Panc1 (cell line): ENCODE results near the gene PDE4B. TPM values are rescaled to one million over a fixed set of nuclear protein-coding genes. Genes with fewer than 3 reads are reported as not detected.

Experiments used
- ATAC-seq: fragments of 200-7000 bp; cut with Tn5 transposase; 2 replicates; pipeline ENCODE4 v1.9.1; 2020; ENCODE audit warnings: mild to moderate bottlenecking, moderate library complexity
- BruUV-seq: library from RNA; stranded (reverse); fragments of 400-500 nt; replicated peaks from 2 replicates; lab custom pipeline; 2021; lab: Mats Ljungman, UMichigan
- CTCF ChIA-PET: fragments of 300-600 bp; sonication (Branson Sonifier 250); formaldehyde crosslinking; loops from one replicate; lab custom pipeline; 2022; ENCODE audit warnings: antibody characterized with exemption; lab: Charles Lee
- POLR2A ChIA-PET: fragments of 300-600 bp; sonication (Branson Sonifier 250); formaldehyde crosslinking; loops from one replicate; lab custom pipeline; 2022; ENCODE audit warnings: antibody characterized with exemption; lab: Charles Lee
- DNase-seq: peaks from one replicate; pipeline ENCODE4 v3.0.0-alpha.2; 2010; ENCODE audit warnings: low read depth, low spot score
- H3K27ac ChIP-seq: 2 replicates; pipeline ENCODE4 v1.5.1; 2011; ENCODE audit warnings: mild to moderate bottlenecking, low read length, inconsistent platforms
- H3K27me3 ChIP-seq: fragments of 200-500 bp; sonication (Bioruptor generic); 2 replicates; pipeline ENCODE4 v1.6.0; 2014; ENCODE audit warnings: low read length, inconsistent platforms; ENCODE audit not compliant: control insufficient read depth, insufficient read depth
- H3K36me3 ChIP-seq: fragments of 200-500 bp; sonication (Bioruptor generic); 2 replicates; pipeline ENCODE4 v1.5.1; 2014; ENCODE audit warnings: inconsistent platforms, mild to moderate bottlenecking, low read length, moderate library complexity; ENCODE audit not compliant: control insufficient read depth, insufficient read depth
- H3K4me1 ChIP-seq: 2 replicates; pipeline ENCODE4 v1.5.1; 2011; ENCODE audit warnings: inconsistent platforms, mild to moderate bottlenecking, low read length, moderate library complexity; ENCODE audit not compliant: control insufficient read depth, insufficient read depth
- H3K4me3 ChIP-seq, 2 experiments: 2 replicates each; pipeline ENCODE4 v1.5.1; 2011 to 2012; ENCODE audit warnings: low read depth in 2 of 2, low read length in 2 of 2, mild to moderate bottlenecking in 2 of 2, inconsistent platforms in 1 of 2, moderate library complexity in 1 of 2
- H3K9me3 ChIP-seq: fragments of 200-500 bp; sonication (Bioruptor generic); 2 replicates; pipeline ENCODE4 v1.5.1; 2014; ENCODE audit warnings: low read depth, mild to moderate bottlenecking, inconsistent platforms, low read length, moderate library complexity; ENCODE audit not compliant: control insufficient read depth, insufficient read depth
- CTCF ChIP-seq: fragments of 450-650 bp; IDR thresholded peaks from 2 replicates; pipeline ENCODE4 v1.5.1; 2017; ENCODE audit warnings: mild to moderate bottlenecking
- POLR2AphosphoS5 ChIP-seq: IDR thresholded peaks from 2 replicates; pipeline ENCODE4 v1.6.1; 2012; ENCODE audit warnings: mild to moderate bottlenecking, low read depth, low read length, moderate library complexity
- REST ChIP-seq, 2 experiments: IDR thresholded peaks; 2 replicates each; pipeline ENCODE4 v1.6.1; 2011 to 2012; ENCODE audit warnings: low read depth in 2 of 2, control low read depth in 1 of 2, low read length in 1 of 2, mild to moderate bottlenecking in 1 of 2, moderate library complexity in 1 of 2; ENCODE audit not compliant: insufficient read depth in 1 of 2
- SIN3A ChIP-seq: IDR thresholded peaks from 2 replicates; pipeline ENCODE4 v1.6.1; 2012; ENCODE audit warnings: low read depth, mild to moderate bottlenecking, low read length, moderate library complexity, borderline replicate concordance; ENCODE audit not compliant: insufficient read depth
- TCF7L2 ChIP-seq: IDR thresholded peaks from 2 replicates; pipeline ENCODE4 v1.6.1; 2011; ENCODE audit warnings: mild to moderate bottlenecking, low read depth, low read length, inconsistent platforms
- in situ Hi-C: cut with HindIII; loops from 2 replicates; pipeline ENCODE4 v1.10.0; 2016; ENCODE audit warnings: low sequenced_read_pairs, low pct_unique_long_range_greater_than_20kb
- intact Hi-C: fragments of 100-400 bp; cut with micrococcal nuclease; formaldehyde crosslinking; loops from one replicate; pipeline ENCODE4 v1.10.0; 2022; ENCODE audit not compliant: unreplicated experiment
- total RNA-seq: library from RNA; stranded (reverse); gene quantifications from one replicate; pipeline ENCODE4 v1.2.1, GENCODE V29; 2021; ENCODE audit not compliant: unreplicated experiment

PDE4B gene
- total RNA-seq, 1 experiment from 2014 or later, result 0.26 TPM

GRCh38 chr1:66357478-66358197 lies 564.9 kb downstream of the PDE4B start:
- ATAC-seq (no peak), DNase-seq (no peak)
- ChIA-PET CTCF (no interaction called here), POLR2A (no interaction called here)
- intact Hi-C loops (no loop called here), in situ Hi-C loops (no loop called here)
- no peaks in the 10 kb centered on the region for H3K9me3 ChIP-seq
- H3K27ac ChIP-seq, result no peak overlapping the region
- H3K4me3 ChIP-seq, result no peak overlapping the region
- H3K4me1 ChIP-seq, result no peaks in the 10 kb centered on the region
- TF ChIP-seq REST (IDR thresholded peaks at IDR 0.05; ENCODE audit: insufficient read depth in 1 of 2, low read depth in 2 of 2, low read length in 1 of 2) (no peak), POLR2AphosphoS5 (no peak)
- H3K36me3 ChIP-seq, result no peaks in the 10 kb centered on the region
- no peaks in the 10 kb centered on the region; the same call in 1 of the 2 replicates for H3K27me3 ChIP-seq
- no TSS peak for BruUV-seq

GRCh38 chr1:66359269-66359668 lies 566.6 kb downstream of the PDE4B start:
- in situ Hi-C loops, result no loop called here
- H3K27me3 ChIP-seq, result no peaks in the 10 kb centered on the region
- H3K36me3 ChIP-seq, result no peaks in the 10 kb centered on the region
- DNase-seq, result no peak
- no TSS peak for BruUV-seq
- no peak for TF ChIP-seq POLR2AphosphoS5
- TF ChIP-seq CTCF, result no peak
- TF ChIP-seq REST (IDR thresholded peaks at IDR 0.05; ENCODE audit: insufficient read depth in 1 of 2, low read depth in 2 of 2, low read length in 1 of 2), result no peak
- TF ChIP-seq SIN3A, result no peak
- no peak for TF ChIP-seq TCF7L2
- CTCF ChIA-PET, result no interaction called here
- H3K9me3 ChIP-seq, result no peaks in the 10 kb centered on the region
- no peak for ATAC-seq
- H3K4me1 ChIP-seq, result no peaks in the 10 kb centered on the region
- POLR2A ChIA-PET, result no interaction called here
- intact Hi-C loops, result no loop called here
- H3K27ac ChIP-seq, result no peak overlapping the region
- no peak overlapping the region for H3K4me3 ChIP-seq
